Brain microvascular endothelial cell (primary cell): ENCODE data around the gene BNIP3.
"Not testable (repeated sequence)": the region's sequence is repeated elsewhere in the genome, so short reads cannot be mapped to it uniquely, and the experiment has no call there.

ENCODE experiments used
- DNase-seq: peaks from one replicate; pipeline ENCODE4 v3.0.0-alpha.2; 2020
- H3K27ac ChIP-seq: fragments of 250-450 bp; sonication (Bioruptor Pico); 2 replicates; pipeline ENCODE4 v1.5.1; 2020; ENCODE audit warnings: mild to moderate bottlenecking, moderate library complexity
- H3K27me3 ChIP-seq: fragments of 250-450 bp; sonication (Bioruptor Pico); replicated peaks from 2 replicates; pipeline ENCODE4 v1.5.1; 2020; ENCODE audit warnings: mild to moderate bottlenecking
- H3K36me3 ChIP-seq: fragments of 250-450 bp; sonication (Bioruptor Pico); replicated peaks from 2 replicates; pipeline ENCODE4 v1.5.1; 2020; ENCODE audit warnings: mild to moderate bottlenecking
- H3K4me3 ChIP-seq: 2 replicates; pipeline ENCODE4 v1.5.1; 2011; ENCODE audit warnings: low read depth, mild to moderate bottlenecking, control low read depth, low read length, moderate library complexity
- in situ Hi-C: cut with HindIII; loops from 2 replicates; pipeline ENCODE4 v1.10.0; 2017; ENCODE audit warnings: low sequenced_read_pairs, low pct_ligation_motif_present
- TF ChIP-seq, protein P1 (sequence below): IDR thresholded peaks from 2 replicates; pipeline ENCODE4 v1.5.1; 2011; ENCODE audit warnings: low read depth, mild to moderate bottlenecking, moderate library complexity, low read length, control low read depth, inconsistent platforms; ENCODE audit errors: missing control alignments

Gene BNIP3

GRCh38 chr10:131923038-131923756, 58.5 kb downstream of the BNIP3 start:
- H3K27me3 ChIP-seq: no peaks in the 10 kb centered on the region

DNA sequence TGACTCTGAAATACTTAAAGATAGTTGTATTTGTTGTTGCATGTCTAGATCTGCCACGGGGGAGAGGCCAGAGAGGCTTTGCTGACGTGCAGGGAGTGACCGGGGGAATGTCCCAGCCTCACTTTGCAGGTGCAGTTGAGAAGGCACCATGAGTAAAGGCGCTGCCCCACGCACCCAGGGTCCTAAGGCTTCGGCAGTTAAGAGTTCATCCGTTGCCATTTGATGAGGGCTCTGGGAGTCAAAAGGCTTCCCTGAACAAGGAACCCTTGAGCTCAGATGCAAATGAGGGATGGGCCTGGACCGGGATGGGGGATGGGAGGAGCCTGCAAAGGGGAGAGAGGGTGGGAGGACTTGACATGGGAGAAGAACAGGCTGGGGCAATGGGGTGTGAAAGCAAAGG, 60.5 kb downstream of the BNIP3 start:
- Histone ChIP-seq H3K27me3 (no peaks in the 10 kb centered on the region), H3K36me3 (no peaks in the 10 kb centered on the region), H3K4me3 (no peak overlapping the region), H3K27ac (no peak overlapping the region)
- DNase-seq: no peak
- in situ Hi-C loops: no loop called here
- TF ChIP-seq, protein P1, sequence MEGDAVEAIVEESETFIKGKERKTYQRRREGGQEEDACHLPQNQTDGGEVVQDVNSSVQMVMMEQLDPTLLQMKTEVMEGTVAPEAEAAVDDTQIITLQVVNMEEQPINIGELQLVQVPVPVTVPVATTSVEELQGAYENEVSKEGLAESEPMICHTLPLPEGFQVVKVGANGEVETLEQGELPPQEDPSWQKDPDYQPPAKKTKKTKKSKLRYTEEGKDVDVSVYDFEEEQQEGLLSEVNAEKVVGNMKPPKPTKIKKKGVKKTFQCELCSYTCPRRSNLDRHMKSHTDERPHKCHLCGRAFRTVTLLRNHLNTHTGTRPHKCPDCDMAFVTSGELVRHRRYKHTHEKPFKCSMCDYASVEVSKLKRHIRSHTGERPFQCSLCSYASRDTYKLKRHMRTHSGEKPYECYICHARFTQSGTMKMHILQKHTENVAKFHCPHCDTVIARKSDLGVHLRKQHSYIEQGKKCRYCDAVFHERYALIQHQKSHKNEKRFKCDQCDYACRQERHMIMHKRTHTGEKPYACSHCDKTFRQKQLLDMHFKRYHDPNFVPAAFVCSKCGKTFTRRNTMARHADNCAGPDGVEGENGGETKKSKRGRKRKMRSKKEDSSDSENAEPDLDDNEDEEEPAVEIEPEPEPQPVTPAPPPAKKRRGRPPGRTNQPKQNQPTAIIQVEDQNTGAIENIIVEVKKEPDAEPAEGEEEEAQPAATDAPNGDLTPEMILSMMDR: no peak

More at GRCh38 chr10:131923038-131923756, 58.5 kb downstream of the BNIP3 start:
- in situ Hi-C loops: no loop called here
- H3K36me3 ChIP-seq: no peaks in the 10 kb centered on the region
- TF ChIP-seq, protein P1: no peak
- H3K27ac ChIP-seq: no peak overlapping the region
- no peak overlapping the region for H3K4me3 ChIP-seq
- DNase-seq: peak; percentile 52

DNA sequence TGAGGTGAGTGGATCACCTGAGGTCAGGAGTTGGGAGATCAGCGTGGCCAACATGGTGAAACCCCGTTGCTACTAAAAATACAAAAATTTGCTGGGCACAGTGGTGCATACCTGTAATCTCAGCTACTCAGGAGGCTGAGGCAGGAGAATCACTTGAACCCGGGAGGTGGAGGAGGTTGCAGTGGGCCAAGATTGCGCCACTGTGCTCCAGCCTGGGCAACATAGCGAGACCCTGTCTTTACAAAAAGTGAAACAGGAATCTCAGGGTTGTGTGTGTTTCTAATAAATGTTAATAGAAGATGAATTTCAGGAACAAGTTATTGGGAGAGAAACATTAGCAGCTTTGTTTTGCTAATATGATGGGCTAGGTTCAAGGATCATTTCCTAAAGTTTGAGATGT, 61.0 kb downstream of the BNIP3 start:
- in situ Hi-C loops: no loop called here
- TF ChIP-seq, protein P1: no peak
- H3K36me3 ChIP-seq: no peaks in the 10 kb centered on the region
- DNase-seq: no peak
- H3K27me3 ChIP-seq: no peaks in the 10 kb centered on the region
- H3K4me3 ChIP-seq: no peak overlapping the region
- H3K27ac ChIP-seq: no peak overlapping the region

DNA sequence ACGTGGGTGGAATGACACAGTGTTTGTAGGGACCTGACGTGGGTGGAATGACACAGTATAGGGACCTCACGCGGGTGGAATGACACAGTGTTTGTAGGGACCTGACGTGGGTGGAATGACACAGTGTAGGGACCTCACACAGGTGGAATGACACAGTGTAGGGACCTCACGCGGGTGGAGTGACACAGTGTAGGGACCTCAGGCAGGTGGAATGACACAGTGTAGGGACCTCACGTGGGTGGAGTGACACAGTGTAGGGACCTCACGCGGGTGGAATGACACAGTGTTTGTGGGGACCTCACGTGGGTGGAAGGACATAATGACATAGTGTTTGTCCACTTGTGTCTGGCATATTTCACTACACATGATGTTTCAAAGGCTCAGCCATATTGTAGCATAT, 61.6 kb downstream of the BNIP3 start:
- TF ChIP-seq, protein P1: no peak
- Histone ChIP-seq H3K27me3 (no peaks in the 10 kb centered on the region), H3K36me3 (no peaks in the 10 kb centered on the region), H3K27ac (no peak overlapping the region), H3K4me3 (no peak overlapping the region)
- no peak for DNase-seq
- in situ Hi-C loops: no loop called here

GRCh38 chr10:131919461-131919860, 62.3 kb downstream of the BNIP3 start:
- DNase-seq, H3K36me3 ChIP-seq, H3K27me3 ChIP-seq, H3K4me3 ChIP-seq, H3K27ac ChIP-seq, in situ Hi-C loops: not testable (repeated sequence)
